OCI-LY1 (cell line): ENCODE results near the gene ELMO1.

Experiments used
- CTCF ChIP-seq: fragments of 200-600 bp; sonication (generic), shearing (Covaris generic); IDR thresholded peaks from 2 replicates; pipeline ENCODE4 v1.5.1; 2017; ENCODE audit warnings: mild to moderate bottlenecking, antibody characterized with exemption, low read length, moderate library complexity, mixed read lengths
- EZH2 ChIP-seq: fragments of 200-600 bp; sonication (generic), shearing (Covaris generic); IDR thresholded peaks from 2 replicates; pipeline ENCODE4 v1.8.0; 2017; ENCODE audit warnings: borderline replicate concordance, mixed run types, mild to moderate bottlenecking, antibody characterized with exemption, low read length, moderate library complexity, mixed read lengths

- no peak for TF ChIP-seq CTCF
- no peak for TF ChIP-seq EZH2
These were observed 304.2 kb downstream of the ELMO1 start for GRCh38 chr7:37144423-37144822.
